ENCODE results near the gene MAML2.

The MAML2 gene

GRCh38 chr11:96232132-96232531 is 110.9 kb downstream of the MAML2 start:
- no peak for DNase-seq

GRCh38 chr11:96230686-96231085 is 112.3 kb downstream of the MAML2 start:
- no peak for DNase-seq

- no peak for DNase-seq
Measured at GRCh38 chr11:96229354-96229977, 113.5 kb downstream of the MAML2 start.

DNA sequence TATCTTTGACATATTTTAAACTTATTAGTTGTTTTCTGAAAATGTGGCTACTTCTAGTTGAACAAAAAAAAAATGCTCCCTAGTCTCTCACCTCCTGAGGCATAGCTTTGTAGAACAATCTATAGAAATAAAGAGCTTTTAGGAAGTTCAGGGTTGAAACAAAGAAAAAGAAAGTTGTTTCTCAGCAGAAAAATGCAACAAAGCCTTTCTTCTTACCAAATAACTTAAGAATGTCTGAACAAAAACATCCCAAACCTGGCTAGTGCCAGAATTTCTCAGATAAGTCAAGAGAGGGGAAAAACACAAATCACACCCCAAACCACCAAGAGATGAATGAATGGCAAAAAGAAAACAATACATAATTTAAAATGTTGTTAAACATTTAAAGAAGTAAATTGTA is 114.1 kb downstream of the MAML2 start:
- no peak for DNase-seq

- DNase-seq: no peak
Measured at GRCh38 chr11:96228473-96228891, 114.5 kb downstream of the MAML2 start.

- DNase-seq: no peak
Measured at GRCh38 chr11:96227244-96227643, 115.8 kb downstream of the MAML2 start.

DNA sequence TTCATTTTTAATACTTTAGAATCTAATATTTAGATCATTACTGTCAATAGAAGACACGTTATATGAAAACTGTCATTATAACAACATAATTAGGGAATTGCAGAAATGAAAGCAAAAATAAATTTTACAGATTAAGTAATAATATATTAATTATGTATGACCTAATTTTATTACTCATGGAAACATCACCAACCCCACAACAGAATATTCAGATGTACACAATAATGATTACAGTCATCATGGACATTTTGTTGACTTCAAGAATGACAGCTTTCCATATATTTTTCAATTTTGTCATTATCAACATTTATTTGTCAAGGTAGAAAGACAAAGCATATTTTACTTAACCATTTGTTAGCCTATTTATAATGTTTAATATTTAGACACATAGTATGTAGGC is 119.9 kb downstream of the MAML2 start:
- no peak for DNase-seq

GRCh38 chr11:96222102-96222501 is 120.9 kb downstream of the MAML2 start:
- no peak for DNase-seq

DNA sequence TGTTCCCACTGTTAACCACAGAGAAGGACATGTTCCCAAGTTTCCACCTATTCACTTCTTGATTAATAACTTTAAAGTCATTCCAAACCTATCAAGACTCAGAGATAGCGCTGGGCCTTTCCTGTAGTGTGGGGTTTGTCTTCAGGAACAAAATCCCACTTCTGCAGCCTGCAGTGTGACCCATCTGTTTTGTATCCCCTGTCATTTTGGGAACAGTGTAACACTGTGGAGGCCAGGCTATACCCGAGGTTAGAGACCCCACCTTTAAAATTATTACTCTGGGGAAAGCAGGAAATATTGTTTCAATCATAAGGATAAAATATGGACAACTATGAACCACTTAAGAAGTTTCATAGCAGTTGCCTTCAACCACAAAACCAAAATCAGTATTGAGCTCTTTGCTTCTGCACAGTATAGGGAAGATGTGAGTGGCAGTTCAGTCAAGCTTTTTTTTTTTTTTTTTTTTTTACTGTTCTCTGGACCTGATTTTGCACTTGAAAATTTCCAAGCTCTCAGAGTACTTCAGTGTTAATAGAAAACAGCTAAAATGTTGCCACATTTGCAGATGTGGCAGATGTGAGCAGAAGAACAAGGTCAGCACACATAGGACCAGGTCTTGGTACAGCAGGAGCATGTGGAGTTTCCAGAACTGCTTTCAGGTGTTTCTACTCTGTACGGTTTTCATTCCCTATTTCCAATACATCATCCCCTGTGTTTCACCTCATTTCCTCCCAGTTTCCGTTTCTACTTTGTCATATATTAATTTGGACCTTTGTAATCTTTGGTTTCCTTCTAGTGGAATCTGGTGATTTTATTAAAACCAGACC is 121.5 kb downstream of the MAML2 start:
- no peak for DNase-seq

DNA sequence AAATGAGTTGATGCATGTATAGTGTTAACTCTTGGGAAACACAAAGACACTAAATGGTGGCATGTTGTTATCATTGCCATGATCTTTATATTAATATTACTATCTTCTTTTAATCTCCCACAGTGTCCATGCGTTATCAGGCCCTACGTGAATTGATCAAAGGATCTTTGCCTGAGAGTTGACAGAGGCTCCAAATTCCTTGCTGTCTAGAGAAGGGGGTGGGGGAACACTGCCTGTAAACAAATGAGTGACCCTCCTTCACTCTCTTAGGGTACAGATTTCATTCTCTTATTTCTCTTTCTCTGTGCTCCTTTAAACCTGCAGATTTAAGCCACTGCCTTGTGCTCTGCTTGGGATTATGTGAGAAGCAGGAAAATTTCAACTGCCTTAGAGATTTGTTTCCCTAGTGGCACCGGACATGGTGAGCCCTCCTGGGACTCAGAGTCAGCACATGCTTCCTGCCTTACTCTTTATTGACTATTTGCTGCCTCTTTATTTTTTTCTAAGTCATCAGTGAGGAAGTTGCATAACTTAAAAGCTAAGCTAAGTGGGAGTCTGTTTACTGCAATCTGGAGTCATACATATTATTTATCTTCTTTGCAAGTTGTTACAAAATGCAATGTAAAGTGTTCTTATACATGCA is 122.9 kb downstream of the MAML2 start:
- DNase-seq: no peak

GRCh38 chr11:96218901-96219300 is 124.1 kb downstream of the MAML2 start:
- no peak for DNase-seq

DNA sequence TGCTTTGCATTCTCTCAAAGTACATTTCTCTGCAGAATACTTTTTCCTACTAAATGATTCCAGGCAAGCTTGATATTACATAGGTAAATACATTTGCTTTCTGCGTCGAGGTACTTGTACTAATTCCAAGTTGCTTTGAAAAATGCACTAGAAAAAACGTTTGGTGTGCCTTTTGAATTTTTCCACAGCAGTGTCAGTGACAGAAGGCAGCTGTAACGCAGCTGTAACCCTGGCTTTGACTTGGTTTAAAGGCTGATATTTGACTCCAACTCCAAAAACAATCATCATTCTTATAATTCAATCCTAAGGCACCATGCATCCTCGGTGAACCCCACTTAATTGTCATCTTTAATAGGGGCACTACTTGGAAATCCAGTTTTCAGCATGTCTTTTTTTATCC is 125.0 kb downstream of the MAML2 start:
- DNase-seq: no peak

GRCh38 chr11:96217206-96217605 is 125.8 kb downstream of the MAML2 start:
- no peak for DNase-seq

GRCh38 chr11:96215826-96216225 is 127.2 kb downstream of the MAML2 start:
- DNase-seq: no peak

DNA sequence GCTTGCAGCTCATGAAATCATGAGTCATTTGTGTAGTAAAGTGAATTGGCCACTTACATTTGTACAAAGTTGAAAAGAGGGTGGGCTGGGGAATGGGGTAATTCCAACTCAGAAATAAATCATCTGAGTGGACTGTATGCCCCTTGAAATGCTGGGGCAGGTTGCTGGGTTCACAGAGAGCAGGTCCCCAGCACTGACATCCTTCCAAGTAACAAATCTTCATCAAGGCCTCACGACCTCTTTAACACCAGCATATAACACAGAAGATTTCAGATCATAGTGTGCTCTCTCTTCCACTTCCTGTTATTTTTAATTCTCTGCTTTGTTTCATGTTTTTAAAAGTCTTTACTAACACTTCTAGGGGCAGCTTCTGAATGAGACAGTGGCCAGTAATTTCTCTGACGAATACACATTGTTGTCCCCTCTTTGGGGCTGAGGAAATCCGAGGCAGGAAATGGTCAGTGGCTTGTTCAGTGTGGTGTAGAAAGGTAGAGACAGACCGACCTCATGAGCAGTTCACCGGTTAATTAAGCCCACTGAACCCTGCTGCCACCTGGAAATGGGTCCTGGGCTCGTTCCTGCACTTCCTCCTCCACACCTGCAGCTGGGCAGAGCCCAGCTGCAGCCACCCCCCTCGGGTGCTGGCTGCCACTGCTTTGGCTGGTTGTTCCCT is 127.7 kb downstream of the MAML2 start:
- peak; percentile 42 for DNase-seq

DNA sequence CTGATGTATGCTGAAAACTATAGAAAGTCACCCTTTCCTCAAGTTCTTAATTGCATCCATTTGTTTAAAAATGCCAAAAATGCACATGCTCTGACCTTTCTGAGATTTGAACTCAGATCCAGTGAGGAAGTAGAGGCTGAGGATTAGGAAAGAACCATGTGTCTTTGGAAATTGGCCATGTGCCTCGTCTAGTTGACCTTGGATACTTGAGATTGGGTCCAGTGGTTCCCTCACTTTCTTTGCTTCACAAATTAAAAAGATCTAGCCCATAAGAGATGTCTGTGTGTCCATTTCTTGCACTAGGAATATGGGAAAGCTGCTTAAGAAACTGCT is 128.3 kb downstream of the MAML2 start:
- no peak for DNase-seq

DNA sequence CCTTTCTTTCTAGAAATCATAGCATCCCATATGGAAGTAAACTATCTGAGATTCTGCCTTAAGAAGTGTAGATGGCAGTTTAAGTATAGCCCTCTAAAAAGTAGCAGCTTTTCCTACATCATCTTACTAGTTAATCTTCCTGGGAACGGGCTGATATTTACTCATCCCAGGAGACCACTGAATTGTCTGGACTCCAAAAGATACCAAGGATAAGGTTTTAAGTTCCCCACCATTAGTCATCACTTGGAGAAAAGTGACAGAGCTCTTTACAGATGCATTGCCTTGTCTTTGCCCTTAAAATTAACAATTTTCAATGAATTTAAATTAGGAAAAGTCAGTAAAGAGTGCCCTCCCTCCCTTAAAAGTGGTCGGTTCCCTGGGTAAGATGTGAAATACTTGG is 129.5 kb downstream of the MAML2 start:
- no peak for DNase-seq

DNA sequence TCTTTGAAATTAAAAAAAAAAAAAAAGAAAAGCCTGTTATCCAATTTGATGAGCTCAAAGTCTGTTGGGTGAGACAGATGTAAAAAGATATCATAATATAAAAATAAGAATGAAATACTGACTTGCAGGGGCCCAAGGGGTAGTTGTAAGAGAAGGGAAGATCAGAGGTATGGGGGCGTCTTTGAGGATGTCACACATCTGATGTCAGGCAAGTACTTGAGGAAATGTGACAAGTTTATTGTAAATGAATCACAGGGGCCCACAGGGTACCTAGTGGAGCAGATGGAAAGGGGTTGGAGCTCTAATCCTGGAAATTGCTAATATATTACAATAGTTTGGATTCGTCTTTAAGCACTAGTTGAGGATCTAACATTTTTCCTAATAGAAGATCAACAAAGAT is 131.6 kb downstream of the MAML2 start:
- peak; percentile 5 for DNase-seq

DNA sequence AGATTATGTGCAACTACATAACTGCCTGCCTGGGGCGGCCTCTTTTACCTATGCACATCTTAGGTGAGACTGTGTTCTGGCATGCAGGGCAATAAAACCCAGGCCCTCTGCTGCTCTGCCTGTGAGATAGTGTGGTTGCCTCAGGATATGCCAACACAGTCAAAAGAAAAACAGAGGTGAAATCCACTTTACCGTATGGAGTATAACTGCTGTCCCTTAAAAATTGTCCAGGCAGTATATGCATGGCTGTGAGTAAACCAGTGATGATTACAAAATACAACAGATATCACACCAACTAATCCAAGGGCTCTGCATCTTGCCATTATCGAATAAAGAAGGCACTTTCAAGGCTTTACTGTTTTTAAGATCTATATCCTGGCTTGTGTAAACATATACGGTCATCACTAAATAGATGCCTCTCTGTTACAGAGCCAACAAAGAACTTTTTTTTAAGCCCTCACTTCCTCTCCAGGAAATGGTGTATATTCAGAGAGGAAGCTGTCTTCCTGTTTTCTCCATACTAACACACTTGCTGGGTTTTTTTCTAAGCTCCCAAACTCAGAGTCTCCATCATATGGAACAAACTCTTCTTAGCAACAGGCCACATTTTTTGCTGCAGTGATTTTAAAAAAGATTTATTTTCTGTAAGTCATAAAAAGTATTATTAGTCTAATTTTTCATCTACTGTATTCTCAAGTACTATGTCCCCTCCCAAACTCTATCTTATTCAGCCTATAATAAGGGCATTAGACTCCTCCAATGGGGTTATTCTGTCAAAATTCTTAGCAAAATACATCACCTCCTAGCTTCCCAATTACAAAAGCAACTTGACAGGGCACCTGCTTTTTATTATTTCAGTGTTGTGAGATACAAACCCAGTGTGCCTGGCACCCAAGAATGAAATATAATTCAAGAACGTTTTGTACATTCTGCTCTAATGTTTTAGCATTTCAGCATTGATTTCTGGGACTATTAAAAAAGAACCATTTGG is 135.2 kb downstream of the MAML2 start:
- DNase-seq: no peak

- DNase-seq: no peak
Measured at GRCh38 chr11:96206955-96207354, 136.0 kb downstream of the MAML2 start.

- no peak for DNase-seq
Measured at GRCh38 chr11:96205460-96205809, 137.6 kb downstream of the MAML2 start.

DNA sequence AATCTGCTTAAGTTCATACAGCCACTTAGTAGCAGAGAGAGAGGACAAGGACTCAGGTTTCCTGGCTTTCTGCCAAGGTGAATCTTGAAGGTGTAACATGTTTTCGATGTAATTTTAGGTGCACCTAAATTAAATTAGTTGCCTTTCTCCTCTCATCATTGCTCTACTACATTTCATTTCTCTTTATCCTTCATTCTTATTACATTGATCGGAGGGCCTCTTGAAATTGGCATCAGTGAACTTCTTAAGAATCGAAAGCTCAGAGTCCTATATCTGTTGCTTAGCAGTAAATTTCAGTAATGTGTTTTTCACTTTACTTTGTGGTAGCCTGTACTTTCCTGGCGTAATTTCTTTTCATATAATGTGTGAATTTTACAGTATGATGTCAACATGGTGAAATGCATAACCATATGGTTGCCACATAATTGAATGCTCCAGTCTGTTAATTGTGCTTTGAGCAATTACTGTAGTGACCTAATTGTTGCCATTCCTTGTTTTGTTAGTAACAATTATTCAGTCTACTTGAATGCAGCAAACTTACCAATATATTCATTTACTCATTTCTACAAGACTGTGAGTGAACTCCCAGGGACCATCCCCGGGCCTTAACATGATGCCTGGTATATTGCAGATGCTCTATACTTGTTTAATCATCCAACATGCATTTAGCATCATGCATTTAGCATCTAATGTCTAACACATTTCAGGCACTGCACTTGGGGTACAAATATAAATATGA is 138.1 kb downstream of the MAML2 start:
- DNase-seq: no peak
